GM18526 (cell line): ENCODE results near the gene CTSA.

Experiments used
- POLR2A ChIP-seq: IDR thresholded peaks from 3 replicates; pipeline ENCODE4 v1.6.1; 2011; ENCODE audit not compliant: insufficient read length; ENCODE audit errors: extremely low read depth

The CTSA gene

DNA sequence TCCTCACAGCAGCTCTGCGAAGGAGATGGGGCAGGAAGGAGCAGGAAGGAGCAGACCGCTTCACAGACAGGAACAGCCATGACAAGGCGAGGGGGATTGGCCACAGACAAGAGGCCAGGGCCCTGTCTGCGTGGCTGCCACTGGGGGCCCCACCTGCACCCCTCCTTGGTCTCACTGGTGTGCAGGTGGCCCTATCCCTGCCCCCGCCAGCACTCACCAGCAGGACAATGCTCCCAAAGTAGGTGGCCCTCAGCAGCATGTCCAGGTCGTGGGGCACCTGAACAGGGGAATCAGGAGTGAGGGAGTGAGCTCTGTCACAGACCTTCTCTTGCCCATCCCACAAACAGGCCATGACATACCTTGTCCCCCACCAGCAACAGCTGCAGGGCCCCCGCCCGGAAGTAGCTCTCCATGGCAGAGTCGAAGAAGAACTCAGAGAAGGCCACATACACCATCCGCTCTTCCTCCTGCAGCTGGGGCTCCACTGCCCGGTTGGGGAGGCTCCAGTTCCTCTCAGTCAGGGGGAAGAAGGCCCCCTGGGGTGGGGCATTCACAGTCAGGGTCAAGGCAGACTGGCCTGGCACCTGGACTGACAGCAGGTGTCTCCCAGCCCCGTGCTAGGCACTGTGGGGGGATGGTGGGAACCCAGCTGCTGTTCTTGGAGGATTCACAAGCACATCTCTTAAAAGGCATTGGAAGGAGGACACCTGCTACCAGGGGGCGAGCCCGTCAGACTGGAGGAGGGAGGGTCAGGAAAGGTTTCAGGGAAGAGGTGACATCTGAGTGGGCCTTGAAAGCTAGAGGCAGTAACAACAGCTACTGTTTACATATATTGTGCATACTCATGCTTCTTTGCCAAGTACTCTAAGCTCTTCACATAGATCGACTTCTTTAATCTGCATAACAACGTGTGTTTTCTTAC lies 13.7 kb downstream of the CTSA start:
- TF ChIP-seq POLR2A, result no peak

- TF ChIP-seq POLR2A, result no peak
Observed at GRCh38 chr20:45905505-45906079, 14.5 kb downstream of the CTSA start.

DNA sequence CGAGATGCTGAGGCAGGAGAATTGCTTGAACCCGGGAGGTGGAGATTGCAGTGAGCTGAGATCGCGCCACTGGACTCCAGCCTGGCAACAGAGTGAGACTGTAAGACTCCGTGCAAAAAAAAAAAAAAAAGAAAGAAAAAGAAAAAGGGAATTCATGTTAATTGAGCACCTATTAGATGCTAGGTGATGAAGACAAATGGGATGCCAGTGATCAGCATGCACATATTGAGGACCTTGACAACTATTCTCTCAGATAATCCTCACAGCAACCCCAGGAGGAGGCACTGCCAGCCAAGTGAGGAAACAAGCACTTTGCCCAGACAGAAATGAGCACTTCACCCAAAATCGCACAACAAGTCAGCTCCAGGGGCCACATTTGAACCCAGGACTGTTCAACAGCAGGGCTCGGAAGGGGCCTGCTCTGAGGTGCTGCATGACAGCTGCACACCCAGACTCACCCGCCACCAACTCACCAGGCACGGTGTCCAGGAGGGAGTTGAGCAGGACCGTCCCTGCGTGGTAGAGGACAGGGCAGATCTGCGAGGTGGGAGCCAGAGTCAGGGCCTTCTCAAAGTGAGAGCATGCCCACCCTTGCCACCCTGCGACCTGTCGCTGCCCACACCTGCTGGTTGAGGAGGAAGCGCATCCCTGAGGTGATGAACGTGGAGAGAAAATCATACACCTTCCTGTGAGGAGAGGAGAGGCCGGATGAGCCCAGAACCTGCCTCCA lies 16.2 kb downstream of the CTSA start:
- TF ChIP-seq POLR2A, result no peak

- TF ChIP-seq POLR2A, result no peak
Observed at GRCh38 chr20:45908084-45908483, 16.9 kb downstream of the CTSA start.

- no peak for TF ChIP-seq POLR2A
Observed at GRCh38 chr20:45909336-45909808, 18.2 kb downstream of the CTSA start.

- no peak for TF ChIP-seq POLR2A
Observed at GRCh38 chr20:45909817-45910669, 18.9 kb downstream of the CTSA start.

DNA sequence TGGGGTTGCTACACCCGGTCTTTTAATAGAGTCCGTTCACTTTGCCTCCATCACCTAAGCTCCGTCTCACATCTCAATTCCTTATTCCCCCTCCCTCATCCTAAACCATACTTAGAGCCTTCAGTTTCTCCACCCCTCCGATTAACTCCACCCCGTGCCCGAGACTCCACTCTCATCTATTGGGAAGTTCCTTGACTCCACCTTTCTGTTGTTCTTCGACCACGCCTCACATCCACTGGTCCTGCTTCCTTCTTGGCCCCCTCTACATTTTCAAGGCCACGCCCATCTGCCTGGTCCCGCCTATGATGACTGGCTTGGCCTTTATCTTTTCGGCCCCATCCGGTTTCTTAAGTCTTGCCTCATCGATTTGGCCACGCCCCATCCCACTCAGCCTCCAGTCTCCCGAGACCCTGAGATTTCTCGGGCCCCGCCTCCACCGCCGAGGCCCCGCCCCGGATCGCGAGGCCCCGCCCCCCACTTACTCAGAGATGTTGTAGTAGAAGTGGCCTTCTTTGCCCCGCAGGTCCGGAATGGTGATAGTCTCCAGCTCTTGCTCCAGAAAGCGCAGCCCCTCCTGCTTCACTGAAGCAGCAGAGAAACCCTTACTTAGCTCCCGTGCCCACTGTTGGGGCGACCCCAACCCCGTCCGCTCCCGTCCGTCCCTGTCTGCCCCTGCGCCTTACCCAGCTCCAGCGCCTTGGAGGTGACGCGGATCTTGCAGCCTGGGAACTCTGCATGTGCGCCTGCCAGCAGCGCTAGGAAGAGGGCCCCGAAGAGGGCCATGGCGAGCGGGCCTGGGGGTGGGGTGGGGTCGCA lies 19.7 kb downstream of the CTSA start:
- TF ChIP-seq POLR2A, result peak; percentile 64

DNA sequence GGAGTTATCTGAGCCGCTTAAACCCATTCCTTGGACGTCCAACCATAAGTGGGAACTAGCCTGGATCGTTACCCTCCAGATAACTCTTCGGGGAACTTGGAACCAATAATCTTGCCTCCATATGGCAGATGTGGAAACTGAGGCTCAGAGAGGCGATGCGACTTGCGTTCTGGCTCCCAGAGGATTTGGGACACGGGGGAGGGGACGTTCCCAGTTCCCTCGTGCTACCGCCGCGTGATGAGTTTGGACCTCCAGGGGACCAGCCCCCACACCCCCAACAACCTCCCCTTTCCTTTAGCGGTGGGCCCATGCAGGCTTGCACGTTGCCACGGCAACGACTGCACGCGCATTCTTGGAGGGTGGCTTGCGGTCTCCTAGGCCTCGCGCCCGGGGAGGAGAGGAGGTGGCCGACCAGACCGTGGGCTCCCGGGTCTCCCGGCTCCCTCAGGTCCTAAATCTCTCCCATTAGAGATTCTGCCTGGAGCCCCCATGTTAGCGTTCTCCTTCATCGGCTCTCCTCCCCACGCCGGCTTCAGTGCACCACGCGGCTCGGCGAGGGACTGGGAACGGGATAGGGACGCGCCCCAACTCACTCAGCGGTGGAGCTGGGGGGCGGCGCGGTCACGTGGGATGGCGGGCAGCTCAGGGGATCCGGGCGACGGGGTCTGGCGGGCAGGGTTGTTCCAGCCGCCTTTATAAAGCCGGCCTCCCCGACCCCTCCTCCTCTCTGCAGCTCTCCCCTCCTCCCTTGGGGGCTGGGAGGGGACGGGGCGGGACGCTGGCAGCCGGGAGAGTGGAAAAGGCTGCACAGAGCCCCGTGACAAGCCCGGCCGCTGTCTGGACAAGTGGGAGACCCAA lies 20.6 kb downstream of the CTSA start, which contains the start of gene PLTP:
PLTP (minus strand) TSS at position 670 of the 858 bp plus-strand sequence. CDS start 703 bp downstream, outside the sequence.
- no peak for TF ChIP-seq POLR2A

DNA sequence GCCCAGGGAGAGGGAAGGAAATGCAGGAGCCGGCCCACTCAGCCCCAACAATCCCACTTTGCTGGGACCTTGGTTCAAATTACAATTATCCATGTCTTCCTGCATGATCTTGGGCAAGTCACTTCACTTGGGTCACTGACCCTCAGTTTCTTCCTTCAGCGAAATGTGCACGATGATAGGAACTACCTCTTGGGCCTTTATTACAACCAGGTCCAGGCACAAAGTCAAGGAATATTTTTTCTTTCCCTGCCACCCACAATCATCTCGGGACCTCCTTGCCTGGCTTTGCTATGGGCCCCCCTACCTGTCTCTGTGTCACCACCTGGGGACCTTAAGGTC lies 21.2 kb downstream of the CTSA start:
- TF ChIP-seq POLR2A, result no peak

GRCh38 chr20:45913116-45913515 lies 22.0 kb downstream of the CTSA start:
- no peak for TF ChIP-seq POLR2A

- no peak for TF ChIP-seq POLR2A
Observed at GRCh38 chr20:45917790-45918141, 26.6 kb downstream of the CTSA start.

- TF ChIP-seq POLR2A, result no peak
Observed at GRCh38 chr20:45918182-45918737, 27.1 kb downstream of the CTSA start.

- no peak for TF ChIP-seq POLR2A
Observed at GRCh38 chr20:45918779-45919537, 27.8 kb downstream of the CTSA start.
